Neural cell (in vitro differentiated cells): ENCODE measurements around the gene C1orf232. TPM values are rescaled to one million over a fixed set of nuclear protein-coding genes. Genes with fewer than 3 reads are reported as not detected.

Source experiments
- H2AFZ ChIP-seq: fragments of 200-600, 300-800 bp; sonication (generic), shearing (Covaris generic); 2 replicates; pipeline ENCODE4 v1.6.0; 2014; ENCODE audit warnings: low read depth, mild to moderate bottlenecking, antibody characterized with exemption, low read length, moderate library complexity
- H3F3A ChIP-seq: fragments of 200-600 bp; shearing (Covaris generic); 2 replicates; pipeline ENCODE4 v1.6.1; 2016; ENCODE audit warnings: mild to moderate bottlenecking, moderate library complexity, mixed read lengths, antibody characterized with exemption, low read length; ENCODE audit not compliant: insufficient read depth, poor library complexity, severe bottlenecking
- H3K27ac ChIP-seq: fragments of 200-600, 300-800 bp; sonication (generic), shearing (Covaris generic); 2 replicates; pipeline ENCODE4 v1.5.1; 2014; ENCODE audit warnings: mild to moderate bottlenecking, low read length, moderate library complexity
- H3K27me3 ChIP-seq: fragments of 300-800, 200-600 bp; sonication (generic), shearing (Covaris generic); 2 replicates; pipeline ENCODE4 v1.6.0; 2014; ENCODE audit warnings: mild to moderate bottlenecking, low read depth, low read length, moderate library complexity; ENCODE audit not compliant: insufficient read depth
- H3K36me3 ChIP-seq: fragments of 300-800, 200-600 bp; sonication (generic), shearing (Covaris generic); 2 replicates; pipeline ENCODE4 v1.5.1; 2014; ENCODE audit warnings: mild to moderate bottlenecking, antibody characterized with exemption, low read length, moderate library complexity; ENCODE audit not compliant: insufficient read depth
- H3K4me2 ChIP-seq: fragments of 300-800, 200-600 bp; sonication (generic), shearing (Covaris generic); 2 replicates; pipeline ENCODE4 v1.6.0; 2014; ENCODE audit warnings: mild to moderate bottlenecking, low read length
- H3K4me3 ChIP-seq: fragments of 300-800, 200-600 bp; sonication (generic), shearing (Covaris generic); 2 replicates; pipeline ENCODE4 v1.5.1; 2014; ENCODE audit warnings: mild to moderate bottlenecking, low read length, moderate library complexity
- H3K79me2 ChIP-seq: fragments of 200-600 bp; shearing (Covaris generic); replicated peaks from 2 replicates; pipeline ENCODE4 v1.6.0; 2014; ENCODE audit warnings: mild to moderate bottlenecking, low read length, moderate library complexity; ENCODE audit not compliant: insufficient read depth
- H3K9ac ChIP-seq: fragments of 300-800, 200-600 bp; sonication (generic), shearing (Covaris generic); 2 replicates; pipeline ENCODE4 v1.6.1; 2016; ENCODE audit warnings: mild to moderate bottlenecking, low read length, mixed read lengths
- H3K9me2 ChIP-seq: fragments of 200-600 bp; shearing (Covaris generic); 2 replicates; pipeline ENCODE4 v1.6.1; 2016; ENCODE audit warnings: mild to moderate bottlenecking, low read length, mixed read lengths; ENCODE audit not compliant: insufficient read depth
- H3K9me3 ChIP-seq: fragments of 200-600, 300-800 bp; sonication (generic), shearing (Covaris generic); 2 replicates; pipeline ENCODE4 v1.6.1; 2016; ENCODE audit warnings: mild to moderate bottlenecking, mixed run types, low read length, moderate library complexity, mixed read lengths
- H4K20me1 ChIP-seq: fragments of 200-600 bp; shearing (Covaris generic); 2 replicates; pipeline ENCODE4 v1.6.1; 2016; ENCODE audit warnings: mild to moderate bottlenecking, mixed run types; ENCODE audit not compliant: insufficient read depth
- EP300 ChIP-seq: fragments of 450-650 bp; conservative IDR thresholded peaks from 2 replicates; pipeline ENCODE4 v1.6.1; 2014; ENCODE audit warnings: antibody characterized with exemption, mild to moderate bottlenecking, moderate library complexity; ENCODE audit not compliant: poor library complexity, severe bottlenecking
- EZH2 ChIP-seq: fragments of 200-600, 300-800 bp; shearing (Covaris generic), sonication (generic); IDR thresholded peaks from 2 replicates; pipeline ENCODE4 v1.6.1; 2014; ENCODE audit warnings: antibody characterized with exemption, low read length, borderline replicate concordance, mild to moderate bottlenecking; ENCODE audit not compliant: insufficient read depth, poor library complexity, severe bottlenecking
- MXI1 ChIP-seq: fragments of 450-650 bp; conservative IDR thresholded peaks from 2 replicates; pipeline ENCODE4 v1.6.1; 2014; ENCODE audit warnings: antibody characterized with exemption, mild to moderate bottlenecking; ENCODE audit not compliant: poor library complexity, severe bottlenecking
- POLR2AphosphoS5 ChIP-seq: IDR thresholded peaks from 2 replicates; pipeline ENCODE4 v1.6.1; 2012
- RAD21 ChIP-seq: fragments of 450-650 bp; conservative IDR thresholded peaks from 2 replicates; pipeline ENCODE4 v1.6.1; 2014; ENCODE audit warnings: antibody characterized with exemption, mild to moderate bottlenecking, moderate library complexity
- SMC3 ChIP-seq: fragments of 450-650 bp; conservative IDR thresholded peaks from 2 replicates; pipeline ENCODE4 v1.6.1; 2014; ENCODE audit warnings: antibody characterized with exemption, mild to moderate bottlenecking, moderate library complexity; ENCODE audit not compliant: poor library complexity
- TAF1 ChIP-seq: IDR thresholded peaks from 2 replicates; pipeline ENCODE4 v1.6.1; 2012; ENCODE audit warnings: low read depth
- polyA plus RNA-seq: library from polyadenylated mRNA; depleted of rRNA; stranded (reverse); fragments of >200 nt; gene quantifications from 2 replicates; pipeline ENCODE4 v1.2.3, GENCODE V29; 2014
- TF ChIP-seq, protein P1 (sequence below): fragments of 450-650 bp; IDR thresholded peaks from 2 replicates; pipeline ENCODE4 v1.5.1; 2014; ENCODE audit warnings: antibody characterized with exemption, mild to moderate bottlenecking, moderate library complexity; ENCODE audit not compliant: poor library complexity, severe bottlenecking
- TF ChIP-seq, protein P2 (sequence below): IDR thresholded peaks from 2 replicates; pipeline ENCODE4 v1.6.1; 2012; ENCODE audit warnings: borderline replicate concordance

C1orf232 gene
- polyA plus RNA-seq, 1 donor from 2014 or later = not detected

DNA sequence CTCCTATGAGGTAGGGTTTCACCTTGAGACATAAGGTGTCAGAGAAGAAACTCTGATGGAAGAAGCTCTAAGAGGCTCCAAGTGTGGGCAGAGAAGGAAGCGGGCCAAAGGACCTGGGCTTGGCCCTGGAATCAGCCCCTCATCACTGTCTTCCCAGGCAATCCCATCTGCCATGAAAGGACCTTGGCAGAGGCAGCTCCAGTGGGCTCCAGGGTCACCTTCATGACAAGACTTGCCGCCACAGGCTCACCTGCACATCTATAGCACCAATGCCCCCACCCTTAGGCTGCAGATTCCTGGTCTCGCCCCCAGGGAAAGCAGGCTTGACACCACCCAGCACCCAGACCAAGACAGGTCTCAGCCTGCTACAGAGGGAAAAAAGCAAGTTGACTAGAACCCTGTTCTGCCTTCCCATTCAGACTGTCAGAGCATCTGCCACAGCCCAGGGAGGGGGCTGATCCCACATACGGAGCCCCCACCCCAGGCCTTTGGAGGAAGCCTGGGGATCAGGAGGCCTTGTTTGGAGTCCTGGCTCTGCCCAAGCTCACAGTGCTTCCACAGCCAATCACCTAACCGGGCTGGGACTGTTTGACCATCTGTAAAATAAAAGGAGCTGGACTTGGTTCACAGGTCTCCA, 10.4 kb downstream of the C1orf232 start:
- no peak for TF ChIP-seq MXI1
- no peak for TF ChIP-seq TAF1
- TF ChIP-seq, protein P1, sequence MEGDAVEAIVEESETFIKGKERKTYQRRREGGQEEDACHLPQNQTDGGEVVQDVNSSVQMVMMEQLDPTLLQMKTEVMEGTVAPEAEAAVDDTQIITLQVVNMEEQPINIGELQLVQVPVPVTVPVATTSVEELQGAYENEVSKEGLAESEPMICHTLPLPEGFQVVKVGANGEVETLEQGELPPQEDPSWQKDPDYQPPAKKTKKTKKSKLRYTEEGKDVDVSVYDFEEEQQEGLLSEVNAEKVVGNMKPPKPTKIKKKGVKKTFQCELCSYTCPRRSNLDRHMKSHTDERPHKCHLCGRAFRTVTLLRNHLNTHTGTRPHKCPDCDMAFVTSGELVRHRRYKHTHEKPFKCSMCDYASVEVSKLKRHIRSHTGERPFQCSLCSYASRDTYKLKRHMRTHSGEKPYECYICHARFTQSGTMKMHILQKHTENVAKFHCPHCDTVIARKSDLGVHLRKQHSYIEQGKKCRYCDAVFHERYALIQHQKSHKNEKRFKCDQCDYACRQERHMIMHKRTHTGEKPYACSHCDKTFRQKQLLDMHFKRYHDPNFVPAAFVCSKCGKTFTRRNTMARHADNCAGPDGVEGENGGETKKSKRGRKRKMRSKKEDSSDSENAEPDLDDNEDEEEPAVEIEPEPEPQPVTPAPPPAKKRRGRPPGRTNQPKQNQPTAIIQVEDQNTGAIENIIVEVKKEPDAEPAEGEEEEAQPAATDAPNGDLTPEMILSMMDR = no peak
- no peak for TF ChIP-seq POLR2AphosphoS5
- TF ChIP-seq RAD21 = no peak
- TF ChIP-seq, protein P2, sequence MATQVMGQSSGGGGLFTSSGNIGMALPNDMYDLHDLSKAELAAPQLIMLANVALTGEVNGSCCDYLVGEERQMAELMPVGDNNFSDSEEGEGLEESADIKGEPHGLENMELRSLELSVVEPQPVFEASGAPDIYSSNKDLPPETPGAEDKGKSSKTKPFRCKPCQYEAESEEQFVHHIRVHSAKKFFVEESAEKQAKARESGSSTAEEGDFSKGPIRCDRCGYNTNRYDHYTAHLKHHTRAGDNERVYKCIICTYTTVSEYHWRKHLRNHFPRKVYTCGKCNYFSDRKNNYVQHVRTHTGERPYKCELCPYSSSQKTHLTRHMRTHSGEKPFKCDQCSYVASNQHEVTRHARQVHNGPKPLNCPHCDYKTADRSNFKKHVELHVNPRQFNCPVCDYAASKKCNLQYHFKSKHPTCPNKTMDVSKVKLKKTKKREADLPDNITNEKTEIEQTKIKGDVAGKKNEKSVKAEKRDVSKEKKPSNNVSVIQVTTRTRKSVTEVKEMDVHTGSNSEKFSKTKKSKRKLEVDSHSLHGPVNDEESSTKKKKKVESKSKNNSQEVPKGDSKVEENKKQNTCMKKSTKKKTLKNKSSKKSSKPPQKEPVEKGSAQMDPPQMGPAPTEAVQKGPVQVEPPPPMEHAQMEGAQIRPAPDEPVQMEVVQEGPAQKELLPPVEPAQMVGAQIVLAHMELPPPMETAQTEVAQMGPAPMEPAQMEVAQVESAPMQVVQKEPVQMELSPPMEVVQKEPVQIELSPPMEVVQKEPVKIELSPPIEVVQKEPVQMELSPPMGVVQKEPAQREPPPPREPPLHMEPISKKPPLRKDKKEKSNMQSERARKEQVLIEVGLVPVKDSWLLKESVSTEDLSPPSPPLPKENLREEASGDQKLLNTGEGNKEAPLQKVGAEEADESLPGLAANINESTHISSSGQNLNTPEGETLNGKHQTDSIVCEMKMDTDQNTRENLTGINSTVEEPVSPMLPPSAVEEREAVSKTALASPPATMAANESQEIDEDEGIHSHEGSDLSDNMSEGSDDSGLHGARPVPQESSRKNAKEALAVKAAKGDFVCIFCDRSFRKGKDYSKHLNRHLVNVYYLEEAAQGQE = no peak
- no peak for TF ChIP-seq SMC3
- no peak for TF ChIP-seq EP300
- no peak for TF ChIP-seq EZH2
- Histone ChIP-seq H3K9me3 (no peaks in the 10 kb centered on the region), H3K4me2 (no peak overlapping the region), H3K4me3 (no peak overlapping the region), H2AFZ (no peak overlapping the region), H3K36me3 (no peaks in the 10 kb centered on the region), H3K27me3 (peaks cover 23% of the 10 kb centered on the region), H3K27ac (no peak overlapping the region), H4K20me1 (no peaks in the 10 kb centered on the region), H3F3A (no peaks in the 10 kb centered on the region), H3K9ac (no peak overlapping the region), H3K79me2 (no peaks in the 10 kb centered on the region), H3K9me2 (no peaks in the 10 kb centered on the region)

GRCh38 chr1:26156285-26157038, 12.3 kb downstream of the C1orf232 start:
- no peaks in the 10 kb centered on the region for H3K36me3 ChIP-seq
- H3K27ac ChIP-seq = no peak overlapping the region
- no peak overlapping the region for H3K4me2 ChIP-seq
- H3F3A ChIP-seq = no peaks in the 10 kb centered on the region
- H3K9me2 ChIP-seq = no peaks in the 10 kb centered on the region
- H2AFZ ChIP-seq = no peak overlapping the region
- no peak overlapping the region for H3K4me3 ChIP-seq
- no peak overlapping the region for H3K9ac ChIP-seq
- no peaks in the 10 kb centered on the region for H3K79me2 ChIP-seq
- no peaks in the 10 kb centered on the region for H4K20me1 ChIP-seq
- peaks cover 12% of the 10 kb centered on the region for H3K27me3 ChIP-seq
- no peak for TF ChIP-seq RAD21
- TF ChIP-seq, protein P2 = no peak
- no peak for TF ChIP-seq TAF1
- no peak for TF ChIP-seq SMC3
- TF ChIP-seq POLR2AphosphoS5 = no peak
- TF ChIP-seq MXI1 = no peak
- TF ChIP-seq EZH2 = no peak
- TF ChIP-seq, protein P1 = no peak
- TF ChIP-seq EP300 = no peak
- no peaks in the 10 kb centered on the region for H3K9me3 ChIP-seq
